HCT116 (cell line): ENCODE data around the gene LRRN1. TPM values are rescaled to one million over a fixed set of nuclear protein-coding genes. Genes with fewer than 3 reads are reported as not detected.

Source experiments
- ATAC-seq: fragments of 200-7000 bp; cut with Tn5 transposase; 2 replicates; pipeline ENCODE4 v1.9.1; 2020; ENCODE audit warnings: mild to moderate bottlenecking, moderate library complexity
- BruUV-seq: library from RNA; stranded (reverse); fragments of 400-500 nt; replicated peaks from 2 replicates; lab custom pipeline; 2021; lab: Mats Ljungman, UMichigan
- CTCF ChIA-PET: fragments of 300-600 bp; sonication (Branson Sonifier 250); formaldehyde crosslinking; loops from one replicate; lab custom pipeline; 2021; ENCODE audit warnings: antibody characterized with exemption; lab: Charles Lee
- POLR2A ChIA-PET: fragments of 300-600, 350-600 bp; sonication (Branson Sonifier 250); formaldehyde crosslinking; loops from one replicate; lab custom pipeline; 2021; ENCODE audit warnings: antibody characterized with exemption; lab: Charles Lee
- RAD21 ChIA-PET, 2 experiments: fragments of 300-600 bp; sonication (Branson Sonifier 250); formaldehyde crosslinking; loops; one replicate each; lab custom pipeline; 2023; ENCODE audit warnings: low total read pairs in 2 of 2; ENCODE audit not compliant: uncharacterized antibody in 2 of 2, unreplicated experiment in 2 of 2, low non-redundant PET in 1 of 2; lab: Charles Lee
- DNase-seq: peaks from one replicate; pipeline ENCODE4 v3.0.0-alpha.2; 2010; ENCODE audit warnings: low read depth, low spot score
- H2AFZ ChIP-seq: fragments of 200-600 bp; shearing (Covaris generic), sonication (generic); 2 replicates; pipeline ENCODE4 v1.6.1; 2017; ENCODE audit warnings: low read depth, mixed run types, mixed read lengths, antibody characterized with exemption, low read length; ENCODE audit not compliant: poor library complexity, severe bottlenecking
- H3K27ac ChIP-seq: 2 replicates; pipeline ENCODE4 v1.5.1; 2012; ENCODE audit warnings: low read depth, low read length
- H3K27me3 ChIP-seq: fragments of 200-600 bp; sonication (generic); 2 replicates; pipeline ENCODE4 v1.6.1; 2016; ENCODE audit warnings: mixed run types, low read length, mixed read lengths; ENCODE audit not compliant: insufficient read depth
- H3K36me3 ChIP-seq, 2 experiments: fragments of 200-500 bp in 1 of 2; fragments of 200-600 bp in 1 of 2; sonication (Bioruptor generic) in 1 of 2; sonication (generic) in 1 of 2; 2 replicates each; pipeline versions ENCODE4 v1.5.1 to v1.6.1; 2014 to 2016; ENCODE audit warnings: low read length in 2 of 2, inconsistent platforms in 1 of 2, mixed read lengths in 1 of 2, mixed run types in 1 of 2; ENCODE audit not compliant: insufficient read depth in 2 of 2, control insufficient read depth in 1 of 2
- H3K4me1 ChIP-seq, 2 experiments: fragments of 200-600 bp in 1 of 2; sonication (generic) in 1 of 2; 2 replicates each; pipeline versions ENCODE4 v1.5.1 to v1.6.1; 2012 to 2017; ENCODE audit warnings: low read length in 2 of 2, inconsistent platforms in 1 of 2, mild to moderate bottlenecking in 1 of 2, mixed read lengths in 1 of 2, mixed run types in 1 of 2, moderate library complexity in 1 of 2; ENCODE audit not compliant: insufficient read depth in 2 of 2, control insufficient read depth in 1 of 2
- H3K4me2 ChIP-seq: fragments of 200-600 bp; sonication (generic); 2 replicates; pipeline ENCODE4 v1.6.1; 2017; ENCODE audit warnings: mixed run types, low read length, mixed read lengths
- H3K4me3 ChIP-seq, 2 experiments: fragments of 200-600 bp in 1 of 2; sonication (generic) in 1 of 2; replicated peaks in 1 of 2; 2 replicates each; pipeline ENCODE4 v1.5.1; 2011 to 2016; ENCODE audit warnings: low read length in 2 of 2, control low read depth in 1 of 2, low read depth in 1 of 2, mild to moderate bottlenecking in 1 of 2, mixed read lengths in 1 of 2, mixed run types in 1 of 2
- H3K79me2 ChIP-seq: fragments of 200-600 bp; sonication (generic); 2 replicates; pipeline ENCODE4 v1.6.1; 2017; ENCODE audit warnings: mild to moderate bottlenecking, mixed run types, low read length, moderate library complexity, mixed read lengths; ENCODE audit not compliant: insufficient read depth
- H3K9ac ChIP-seq: fragments of 200-600 bp; sonication (generic); 2 replicates; pipeline ENCODE4 v1.6.1; 2016; ENCODE audit warnings: low read length, mixed read lengths
- H3K9me2 ChIP-seq: fragments of 200-600 bp; sonication (generic), shearing (Covaris generic); 2 replicates; pipeline ENCODE4 v1.6.1; 2017; ENCODE audit warnings: mixed run types, mild to moderate bottlenecking, moderate library complexity; ENCODE audit not compliant: insufficient read depth
- H3K9me3 ChIP-seq, 2 experiments: fragments of 200-500 bp in 1 of 2; fragments of 200-600 bp in 1 of 2; sonication (Bioruptor generic) in 1 of 2; sonication (generic) in 1 of 2; 2 replicates each; pipeline ENCODE4 v1.6.1; 2014 to 2017; ENCODE audit warnings: low read length in 2 of 2, mixed read lengths in 2 of 2, inconsistent platforms in 1 of 2, low read depth in 1 of 2, mild to moderate bottlenecking in 1 of 2, mixed run types in 1 of 2, moderate library complexity in 1 of 2; ENCODE audit not compliant: control insufficient read depth in 1 of 2, insufficient read depth in 1 of 2
- H4K20me1 ChIP-seq: fragments of 200-600 bp; sonication (generic), shearing (Covaris generic); 2 replicates; pipeline ENCODE4 v1.6.1; 2017; ENCODE audit warnings: mixed run types, mild to moderate bottlenecking, moderate library complexity; ENCODE audit not compliant: insufficient read depth
- ATF3 ChIP-seq: IDR thresholded peaks from 2 replicates; pipeline ENCODE4 v1.6.1; 2012
- CBX3 ChIP-seq: IDR thresholded peaks from 2 replicates; pipeline ENCODE4 v1.6.1; 2012; ENCODE audit warnings: low read depth
- CTCF ChIP-seq, 3 experiments: fragments of 200-600 bp in 1 of 3; sonication (generic) in 1 of 3; IDR thresholded peaks in 2 of 3; conservative IDR thresholded peaks in 1 of 3; 2 replicates each; pipeline ENCODE4 v1.5.1; 2012 to 2017; ENCODE audit warnings: low read depth in 2 of 3, low read length in 2 of 3, antibody characterized with exemption in 1 of 3, borderline replicate concordance in 1 of 3, control low read depth in 1 of 3, mild to moderate bottlenecking in 1 of 3, mixed read lengths in 1 of 3, mixed run types in 1 of 3, moderate library complexity in 1 of 3; ENCODE audit not compliant: insufficient read depth in 1 of 3
- EGR1 ChIP-seq: IDR thresholded peaks from 2 replicates; pipeline ENCODE4 v1.6.1; 2012; ENCODE audit warnings: low read depth
- ELF1 ChIP-seq: IDR thresholded peaks from 2 replicates; pipeline ENCODE4 v1.6.1; 2012; ENCODE audit warnings: low read depth, borderline replicate concordance
- EZH2 ChIP-seq: fragments of 200-600 bp; sonication (generic); IDR thresholded peaks from 2 replicates; pipeline ENCODE4 v1.6.1; 2017; ENCODE audit warnings: antibody characterized with exemption, mixed run types
- EZH2phosphoT487 ChIP-seq: fragments of 200-600 bp; IDR thresholded peaks from 2 replicates; pipeline ENCODE4 v1.6.1; 2018; ENCODE audit warnings: antibody characterized with exemption, borderline replicate concordance
- JUND ChIP-seq: IDR thresholded peaks from 2 replicates; pipeline ENCODE4 v1.6.1; 2012
- MAX ChIP-seq: IDR thresholded peaks from 2 replicates; pipeline ENCODE4 v1.6.1; 2012
- POLR2A ChIP-seq: IDR thresholded peaks from 2 replicates; pipeline ENCODE4 v1.7.0; 2011; ENCODE audit warnings: borderline replicate concordance; ENCODE audit not compliant: insufficient read depth, insufficient read length; ENCODE audit errors: extremely low read depth
- POLR2AphosphoS5 ChIP-seq: IDR thresholded peaks from 2 replicates; pipeline ENCODE4 v1.6.1; 2011; ENCODE audit warnings: mild to moderate bottlenecking, low read depth, low read length, moderate library complexity
- RAD21 ChIP-seq: IDR thresholded peaks from 2 replicates; pipeline ENCODE4 v1.6.1; 2012; ENCODE audit warnings: low read depth, mild to moderate bottlenecking
- SIN3A ChIP-seq: IDR thresholded peaks from 2 replicates; pipeline ENCODE4 v1.6.1; 2012; ENCODE audit warnings: low read depth
- SP1 ChIP-seq: IDR thresholded peaks from 2 replicates; pipeline ENCODE4 v1.6.1; 2012; ENCODE audit warnings: low read depth
- SRF ChIP-seq: IDR thresholded peaks from 2 replicates; pipeline ENCODE4 v1.6.1; 2012; ENCODE audit warnings: low read depth
- YY1 ChIP-seq: IDR thresholded peaks from 2 replicates; pipeline ENCODE4 v1.6.1; 2011; ENCODE audit warnings: low read length, low read depth, moderate library complexity, mild to moderate bottlenecking; ENCODE audit not compliant: insufficient replicate concordance; ENCODE audit errors: extremely low read depth
- ZFX ChIP-seq: fragments of 450-650 bp; IDR thresholded peaks from 2 replicates; pipeline ENCODE4 v1.6.1; 2017
- ZNF274 ChIP-seq: fragments of 200-500 bp; sonication (Bioruptor generic); IDR thresholded peaks from 2 replicates; pipeline ENCODE4 v1.6.1; 2014; ENCODE audit warnings: mild to moderate bottlenecking, low read depth, low read length, inconsistent platforms
- intact Hi-C: fragments of 100-400 bp; cut with micrococcal nuclease; formaldehyde crosslinking; loops from 2 replicates; pipeline ENCODE4 v1.10.0; 2022
- total RNA-seq: library from RNA; stranded (reverse); gene quantifications from one replicate; pipeline ENCODE4 v1.2.1, GENCODE V29; 2021; ENCODE audit not compliant: unreplicated experiment

LRRN1 gene
- total RNA-seq, 1 experiment from 2014 or later: 0.10 TPM

GRCh38 chr3:3798631-3799113, 559 bp upstream of the LRRN1 start:
- intact Hi-C loops: no loop called here
- DNase-seq: no peak
- Histone ChIP-seq H4K20me1 (no peaks in the 10 kb centered on the region), H3K9me2 (no peaks in the 10 kb centered on the region), H3K9me3 (peaks cover 6% of the 10 kb centered on the region in 2 experiments; a peak in 2 of 4 replicates), H3K4me1 (no peaks in the 10 kb centered on the region), H2AFZ (no peak overlapping the region), H3K79me2 (no peaks in the 10 kb centered on the region), H3K9ac (no peak overlapping the region), H3K4me3 (no peak overlapping the region), H3K4me2 (no peak overlapping the region), H3K27ac (no peak overlapping the region), H3K27me3 (no peaks in the 10 kb centered on the region), H3K36me3 (no peaks in the 10 kb centered on the region)
- CTCF ChIA-PET: no interaction called here
- RAD21 ChIA-PET: no interaction called here
- no peak for ATAC-seq
- no TSS peak for BruUV-seq
- TF ChIP-seq EZH2 (no peak), EZH2phosphoT487 (no peak), POLR2AphosphoS5 (no peak)
- POLR2A ChIA-PET: no interaction called here

- intact Hi-C loops: no loop called here
- Histone ChIP-seq H3K27ac (no peak overlapping the region), H3K79me2 (no peaks in the 10 kb centered on the region), H3K9me3 (peaks cover 0 to 6% of the 10 kb centered on the region in 2 experiments; a peak in 2 of 4 replicates), H2AFZ (no peak overlapping the region), H3K9me2 (no peaks in the 10 kb centered on the region), H3K27me3 (no peaks in the 10 kb centered on the region), H3K36me3 (no peaks in the 10 kb centered on the region), H4K20me1 (no peaks in the 10 kb centered on the region), H3K4me2 (no peak overlapping the region), H3K4me3 (no peak overlapping the region), H3K9ac (no peak overlapping the region), H3K4me1 (no peaks in the 10 kb centered on the region)
- CTCF ChIA-PET: no interaction called here
- DNase-seq (no peak), ATAC-seq (no peak)
- BruUV-seq: no TSS peak
- no peak for TF ChIP-seq ELF1
- TF ChIP-seq ZFX: no peak
- no peak for TF ChIP-seq SP1
- no peak for TF ChIP-seq EGR1
- TF ChIP-seq POLR2A: no peak
- TF ChIP-seq SRF: no peak
- no peak for TF ChIP-seq ZNF274
- no peak for TF ChIP-seq JUND
- no peak for TF ChIP-seq RAD21
- no peak for TF ChIP-seq CTCF (IDR thresholded peaks at IDR 0.05 in 2 of 3, conservative IDR thresholded peaks at IDR 0.05 in 1 of 3; ENCODE audit: borderline replicate concordance in 1 of 3, insufficient read depth in 1 of 3, low read depth in 2 of 3, low read length in 2 of 3)
- TF ChIP-seq ATF3: no peak
- TF ChIP-seq EZH2phosphoT487: no peak
- no peak for TF ChIP-seq CBX3
- TF ChIP-seq EZH2: no peak
- no peak for TF ChIP-seq MAX
- TF ChIP-seq YY1: no peak
- no peak for TF ChIP-seq POLR2AphosphoS5
- no peak for TF ChIP-seq SIN3A
- RAD21 ChIA-PET: no interaction called here
- POLR2A ChIA-PET: no interaction called here
Observed at GRCh38 chr3:3800080-3800455, 837 bp downstream of the LRRN1 start.
